HG03097 (cell line): Measurements from ENCODE around the gene CERS1.

Experiments
- ATAC-seq: cut with Tn5 transposase; IDR thresholded peaks from one replicate; pipeline ENCODE4 v1.9.1; 2021; ENCODE audit not compliant: unreplicated experiment, low FRiP score

Gene CERS1

GRCh38 chr19:18843960-18844359 is 52.0 kb downstream of the CERS1 start:
- no peak for ATAC-seq

GRCh38 chr19:18842166-18842565 is 53.8 kb downstream of the CERS1 start:
- no peak for ATAC-seq

- no peak for ATAC-seq
These were observed 54.6 kb downstream of the CERS1 start for GRCh38 chr19:18841400-18841799.

GRCh38 chr19:18840288-18841267 is 55.4 kb downstream of the CERS1 start:
- no peak for ATAC-seq

GRCh38 chr19:18839465-18840287 is 56.3 kb downstream of the CERS1 start:
- ATAC-seq, result no peak

- no peak for ATAC-seq
These were observed 61.3 kb downstream of the CERS1 start for GRCh38 chr19:18834644-18834984.

- no peak for ATAC-seq
These were observed 61.9 kb downstream of the CERS1 start for GRCh38 chr19:18833849-18834643.

- ATAC-seq, result no peak
These were observed 62.8 kb downstream of the CERS1 start for GRCh38 chr19:18833141-18833476.

- ATAC-seq, result peak; percentile 18
These were observed 63.4 kb downstream of the CERS1 start for GRCh38 chr19:18832306-18833140.

GRCh38 chr19:18831524-18832305 is 64.2 kb downstream of the CERS1 start, which contains the start of gene UPF1:
UPF1 (plus strand) TSS chr19:18831959; CDS start chr19:18832210, 251 bp downstream.
- peak; percentile 62 for ATAC-seq

- ATAC-seq, result no peak
These were observed 65.5 kb downstream of the CERS1 start for GRCh38 chr19:18830488-18830887.

- no peak for ATAC-seq
These were observed 67.2 kb downstream of the CERS1 start for GRCh38 chr19:18828786-18829185.
